Left lung (tissue), 10 donors: ENCODE data around the gene RFC1. TPM values are rescaled to one million over a fixed set of nuclear protein-coding genes. Genes with fewer than 3 reads are reported as not detected.

ENCODE experiments used
- ATAC-seq: fragments of 200-7000 bp; cut with Tn5 transposase; one replicate; pipeline ENCODE4 v1.9.1; 2020; ENCODE audit warnings: moderate library complexity
- DNase-seq, 4 donors: peaks; one replicate each; pipeline ENCODE4 v3.0.0-alpha.2; 2013 to 2020
- H3K27ac ChIP-seq, 2 donors: fragments of 200-600 bp; sonication (generic) in 1 of 2; one replicate each; pipeline versions ENCODE4 v1.5.0 to v1.8.0; 2020 to 2021
- H3K27me3 ChIP-seq, 2 donors: fragments of 200-600 bp; sonication (generic) in 1 of 2; one replicate each; pipeline versions ENCODE4 v1.5.0 to v1.8.0; 2020 to 2021
- H3K36me3 ChIP-seq, 2 donors: fragments of 200-600 bp; sonication (generic) in 1 of 2; one replicate each; pipeline versions ENCODE4 v1.5.0 to v1.8.0; 2020 to 2021
- H3K4me1 ChIP-seq, 2 donors: fragments of 200-600 bp; one replicate each; pipeline ENCODE4 v1.8.0; 2021
- H3K4me3 ChIP-seq, 2 donors: fragments of 200-600 bp; sonication (generic) in 1 of 2; one replicate each; pipeline versions ENCODE4 v1.5.0 to v1.8.0; 2020 to 2021; ENCODE audit warnings: mild to moderate bottlenecking in 1 of 2
- H3K9me3 ChIP-seq, 2 donors: fragments of 200-600 bp; sonication (generic) in 1 of 2; one replicate each; pipeline versions ENCODE4 v1.5.0 to v1.8.0; 2020 to 2021
- CTCF ChIP-seq, 2 donors: fragments of 200-600 bp; sonication (generic) in 1 of 2; IDR thresholded peaks; one replicate each; pipeline versions ENCODE4 v1.5.0 to v1.8.0; 2021; ENCODE audit warnings: antibody characterized with exemption in 2 of 2
- intact Hi-C, 2 donors: fragments of 100-400 bp; cut with DNase I; formaldehyde crosslinking; loops; one replicate each; pipeline versions ENCODE4 v1.11.2 to v1.14.2; 2022
- polyA plus RNA-seq, 6 donors: library from polyadenylated mRNA; unstranded; fragments of 120-200 nt; gene quantifications; one replicate each; pipeline ENCODE4 v1.2.1, GENCODE V29; 2013; ENCODE audit not compliant: insufficient read length in 6 of 6
- total RNA-seq, 2 donors: library from RNA; stranded (reverse); fragmentation: NEBNext Ultra II Directional; extraction: Animal tissue kit (Norgen Biotek cat#: 25700); gene quantifications; one replicate each; pipeline ENCODE4 v1.2.1, GENCODE V29; 2021
- donor health status: DM: no; HTN: yes; CAD: no.
- donor health status: DM: no; HTN: no; CAD: no.

Gene RFC1
- total and polyA plus RNA-seq, 8 donors: 40.8 to 82.4 (median 71.1) TPM

DNA sequence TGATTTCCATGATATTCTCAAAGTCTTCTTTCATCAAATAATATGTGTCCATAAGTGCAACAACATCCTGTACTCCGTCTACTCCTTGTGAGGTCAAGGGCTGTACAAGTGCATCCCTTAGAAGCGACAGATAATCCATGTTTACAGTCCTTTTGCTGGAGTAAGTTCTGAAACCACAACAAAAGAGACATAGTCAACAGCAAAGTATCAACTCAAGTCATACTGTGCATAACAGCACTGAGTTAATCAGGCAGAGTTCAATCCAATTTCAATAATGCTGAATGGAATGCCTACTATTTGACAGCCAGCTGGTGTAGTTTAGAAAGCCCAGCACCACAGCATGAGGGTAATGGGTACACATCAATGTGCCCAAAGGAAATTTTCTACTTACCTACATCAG lies 74.5 kb downstream of the RFC1 start:
- no peaks in the 10 kb centered on the region for H3K27me3 ChIP-seq
- no peak overlapping the region for H3K4me3 ChIP-seq
- no peak for TF ChIP-seq CTCF (IDR thresholded peaks at IDR 0.05)
- intact Hi-C loops: no loop called here
- no peaks in the 10 kb centered on the region for H3K4me1 ChIP-seq
- no peak overlapping the region for H3K27ac ChIP-seq
- ATAC-seq (no peak), DNase-seq (no peak)
- H3K9me3 ChIP-seq: no peaks in the 10 kb centered on the region
- peaks cover 0 to 91% of the 10 kb centered on the region in 2 donors for H3K36me3 ChIP-seq

DNA sequence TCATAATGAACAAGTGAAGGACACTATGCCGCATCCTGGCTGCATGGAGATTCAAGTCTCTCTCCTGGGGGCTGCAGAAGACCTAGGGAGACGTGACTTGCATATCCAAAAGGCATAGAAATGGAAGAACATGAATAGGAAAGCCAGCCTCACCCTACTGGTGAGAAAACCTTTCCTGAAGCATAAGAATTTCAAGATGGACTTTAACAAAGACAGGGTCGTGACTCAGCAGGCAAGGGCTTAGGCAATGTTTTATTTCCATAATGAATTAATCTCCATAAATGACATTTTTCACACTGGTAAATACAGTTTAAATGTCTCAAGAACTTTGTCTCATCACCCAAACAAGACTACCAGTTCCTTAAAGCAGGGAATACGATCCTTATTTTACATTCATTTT lies 78.9 kb downstream of the RFC1 start:
- Histone ChIP-seq H3K27me3 (no peaks in the 10 kb centered on the region), H3K4me3 (no peak overlapping the region), H3K4me1 (no peaks in the 10 kb centered on the region), H3K9me3 (no peaks in the 10 kb centered on the region), H3K27ac (no peak overlapping the region), H3K36me3 (peaks cover 0 to 75% of the 10 kb centered on the region in 2 donors)
- ATAC-seq: no peak
- no peak for DNase-seq
- intact Hi-C loops: no loop called here
- no peak for TF ChIP-seq CTCF (IDR thresholded peaks at IDR 0.05)

DNA sequence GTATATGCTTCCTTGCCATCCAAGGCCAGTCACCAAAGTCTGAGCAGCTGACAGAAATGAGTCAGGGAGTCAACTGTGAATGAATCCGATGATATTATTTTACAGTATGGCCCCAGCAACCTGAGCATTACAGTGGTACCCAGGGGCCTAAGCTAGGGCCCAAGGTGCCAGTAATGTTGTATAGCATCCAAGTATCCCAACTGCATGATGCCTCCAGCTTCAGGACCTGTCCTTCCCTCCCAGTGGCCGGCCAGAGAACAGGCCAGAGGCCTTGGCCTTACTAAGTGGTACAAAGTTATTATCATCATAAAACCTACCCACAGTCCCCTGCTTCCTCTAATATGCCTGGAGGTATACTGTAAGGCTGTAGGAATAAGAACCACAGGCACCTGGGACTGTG lies 79.9 kb downstream of the RFC1 start:
- TF ChIP-seq CTCF (IDR thresholded peaks at IDR 0.05): no peak
- ATAC-seq (no peak), DNase-seq (no peak)
- Histone ChIP-seq H3K4me1 (no peaks in the 10 kb centered on the region), H3K36me3 (peaks cover 0 to 69% of the 10 kb centered on the region in 2 donors), H3K9me3 (no peaks in the 10 kb centered on the region), H3K4me3 (no peak overlapping the region), H3K27ac (no peak overlapping the region), H3K27me3 (no peaks in the 10 kb centered on the region)
- intact Hi-C loops: no loop called here

DNA sequence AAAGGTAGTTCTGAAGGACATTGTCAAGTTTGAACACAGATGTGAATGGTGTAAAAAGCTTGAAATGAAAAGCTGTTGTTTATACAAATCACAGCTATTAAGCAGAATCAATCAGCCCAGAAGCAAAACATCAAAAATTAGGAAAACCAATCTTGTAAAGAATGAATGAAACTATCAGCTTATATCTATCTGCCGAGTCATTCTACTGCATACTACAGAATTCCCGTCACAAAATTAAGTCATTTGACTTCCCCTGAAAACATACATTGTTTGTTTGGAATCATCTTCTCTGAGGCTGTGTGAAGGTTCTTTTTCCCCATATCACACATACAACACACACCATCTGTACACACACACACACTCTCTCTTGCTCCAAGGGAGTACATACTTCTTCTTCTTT lies 80.3 kb downstream of the RFC1 start:
- Histone ChIP-seq H3K4me3 (no peak overlapping the region), H3K36me3 (peaks cover 0 to 66% of the 10 kb centered on the region in 2 donors)

GRCh38 chr4:39285111-39285795 lies 80.9 kb downstream of the RFC1 start:
- intact Hi-C loops: no loop called here
- H3K9me3 ChIP-seq: no peaks in the 10 kb centered on the region
- ATAC-seq (no peak), DNase-seq (no peak)
- no peaks in the 10 kb centered on the region for H3K27me3 ChIP-seq
- no peak overlapping the region for H3K4me3 ChIP-seq
- H3K36me3 ChIP-seq: peaks cover 0 to 66% of the 10 kb centered on the region in 2 donors
- H3K27ac ChIP-seq: no peak overlapping the region
- no peaks in the 10 kb centered on the region for H3K4me1 ChIP-seq
- TF ChIP-seq CTCF (IDR thresholded peaks at IDR 0.05): no peak

More for the DNA sequence above, 80.3 kb downstream of the RFC1 start:
- Histone ChIP-seq H3K27ac (no peak overlapping the region), H3K4me1 (no peaks in the 10 kb centered on the region), H3K9me3 (no peaks in the 10 kb centered on the region), H3K27me3 (no peaks in the 10 kb centered on the region)
- ATAC-seq (no peak), DNase-seq (no peak)
- no peak for TF ChIP-seq CTCF (IDR thresholded peaks at IDR 0.05)
- intact Hi-C loops: no loop called here
